Measurements from ENCODE around the gene MTOR.
A peak's percentile ranks its signal among the peaks of the same experiment; 100 is the strongest.
"Not testable (repeated sequence)": the region's sequence is repeated elsewhere in the genome, so short reads cannot be mapped to it uniquely, and the experiment has no call there.

MTOR gene

GRCh38 chr1:11262171-11263049 is at the start of gene MTOR:
MTOR (minus strand) TSS chr1:11262551; CDS start chr1:11259409, 3,142 bp downstream.
- peak; percentile 100 for DNase-seq

- DNase-seq, result no peak
Observed at GRCh38 chr1:11309385-11309784, 47.0 kb upstream of the MTOR start.

GRCh38 chr1:11308699-11309224 is 46.4 kb upstream of the MTOR start:
- DNase-seq, result no peak

- DNase-seq, result no peak
Observed at GRCh38 chr1:11307852-11308251, 45.5 kb upstream of the MTOR start.

GRCh38 chr1:11305516-11305915 is 43.2 kb upstream of the MTOR start:
- DNase-seq, result not testable (repeated sequence)

GRCh38 chr1:11302366-11302765 is 40.0 kb upstream of the MTOR start:
- no peak for DNase-seq

GRCh38 chr1:11301601-11302000 is 39.2 kb upstream of the MTOR start:
- DNase-seq, result peak; percentile 24

- DNase-seq, result no peak
Observed at GRCh38 chr1:11299225-11299574, 36.8 kb upstream of the MTOR start.

GRCh38 chr1:11298390-11299224 is 36.3 kb upstream of the MTOR start:
- no peak for DNase-seq

- not testable (repeated sequence) for DNase-seq
Observed at GRCh38 chr1:11297774-11298173, 35.4 kb upstream of the MTOR start.

- no peak for DNase-seq
Observed at GRCh38 chr1:11295905-11296304, 33.6 kb upstream of the MTOR start.

- no peak for DNase-seq
Observed at GRCh38 chr1:11294951-11295350, 32.6 kb upstream of the MTOR start.

GRCh38 chr1:11293856-11294255 is 31.5 kb upstream of the MTOR start:
- no peak for DNase-seq

- no peak for DNase-seq
Observed at GRCh38 chr1:11291049-11291448, 28.7 kb upstream of the MTOR start.

- peak; percentile 53 for DNase-seq
Observed at GRCh38 chr1:11289064-11289463, 26.7 kb upstream of the MTOR start.

- peak; percentile 62 for DNase-seq
Observed at GRCh38 chr1:11286735-11287410, 24.5 kb upstream of the MTOR start.

GRCh38 chr1:11285883-11286734 is 23.8 kb upstream of the MTOR start:
- DNase-seq, result peak; percentile 62

GRCh38 chr1:11284784-11285183 is 22.4 kb upstream of the MTOR start:
- no peak for DNase-seq

GRCh38 chr1:11283151-11283550 is 20.8 kb upstream of the MTOR start:
- no peak for DNase-seq

- DNase-seq, result no peak
Observed at GRCh38 chr1:11281518-11282331, 19.4 kb upstream of the MTOR start.

GRCh38 chr1:11280719-11281376 is 18.5 kb upstream of the MTOR start:
- no peak for DNase-seq
